HG03432 (cell line): ENCODE data around the gene BLNK.

Experiments used
- ATAC-seq: cut with Tn5 transposase; IDR thresholded peaks from one replicate; pipeline ENCODE4 v1.9.1; 2021; ENCODE audit warnings: mild to moderate bottlenecking, moderate library complexity; ENCODE audit not compliant: unreplicated experiment

The BLNK gene

GRCh38 chr10:96165726-96166125 is 105.6 kb downstream of the BLNK start:
- no peak for ATAC-seq

- ATAC-seq, result no peak
Measured at GRCh38 chr10:96153070-96153469, 118.3 kb downstream of the BLNK start.

GRCh38 chr10:96152437-96152836 is 118.9 kb downstream of the BLNK start:
- ATAC-seq, result no peak
